H9 (cell line): Measurements from ENCODE around the gene TRAPPC2L. TPM values are rescaled to one million over a fixed set of nuclear protein-coding genes. Genes with fewer than 3 reads are reported as not detected.
A peak's percentile ranks its signal among the peaks of the same experiment; 100 is the strongest.

ENCODE experiments used
- DNase-seq: peaks from one replicate; pipeline ENCODE4 v3.0.0-alpha.2; 2017
- H2AFZ ChIP-seq: one replicate; pipeline ENCODE4 v1.6.1; 2013; ENCODE audit warnings: mild to moderate bottlenecking, low read length, control low read depth, moderate library complexity
- H2AK5ac ChIP-seq: 2 replicates; pipeline ENCODE4 v1.6.1; 2013; ENCODE audit warnings: low read length, control low read depth, mixed read lengths; ENCODE audit not compliant: insufficient read length
- H2BK120ac ChIP-seq: one replicate; pipeline ENCODE4 v1.6.1; 2013; ENCODE audit warnings: low read depth, mild to moderate bottlenecking, low read length, control low read depth, inconsistent platforms; ENCODE audit not compliant: poor library complexity, severe bottlenecking
- H2BK12ac ChIP-seq: 2 replicates; pipeline ENCODE4 v1.6.1; 2013; ENCODE audit warnings: low read length, control low read depth, mixed read lengths, low read depth; ENCODE audit not compliant: insufficient read length
- H2BK15ac ChIP-seq: 2 replicates; pipeline ENCODE4 v1.6.1; 2013; ENCODE audit warnings: low read depth, low read length, control low read depth
- H2BK20ac ChIP-seq: one replicate; pipeline ENCODE4 v1.6.1; 2013; ENCODE audit warnings: low read depth, mild to moderate bottlenecking, low read length, control low read depth, inconsistent platforms; ENCODE audit not compliant: poor library complexity, severe bottlenecking
- H2BK5ac ChIP-seq: 2 replicates; pipeline ENCODE4 v1.6.1; 2013; ENCODE audit warnings: low read length, control low read depth, mixed read lengths; ENCODE audit not compliant: insufficient read length
- H3K14ac ChIP-seq: 2 replicates; pipeline ENCODE4 v1.6.1; 2013; ENCODE audit warnings: low read length, control low read depth; ENCODE audit not compliant: insufficient read depth
- H3K18ac ChIP-seq: 2 replicates; pipeline ENCODE4 v1.6.1; 2013; ENCODE audit warnings: low read depth, mild to moderate bottlenecking, mixed read lengths, low read length, control low read depth; ENCODE audit not compliant: insufficient read length
- H3K23ac ChIP-seq: 2 replicates; pipeline ENCODE4 v1.6.1; 2013; ENCODE audit warnings: low read length, control low read depth, mixed read lengths, low read depth; ENCODE audit not compliant: insufficient read length
- H3K23me2 ChIP-seq: 2 replicates; pipeline ENCODE4 v1.6.1; 2013; ENCODE audit warnings: low read depth, mild to moderate bottlenecking, mixed read lengths, low read length, control low read depth; ENCODE audit not compliant: insufficient read length, poor library complexity, severe bottlenecking
- H3K27ac ChIP-seq: 2 replicates; pipeline ENCODE4 v1.5.1; 2013; ENCODE audit warnings: low read length, control low read depth, mixed read lengths, low read depth; ENCODE audit not compliant: insufficient read length
- H3K27me3 ChIP-seq: 2 replicates; pipeline ENCODE4 v1.6.1; 2013; ENCODE audit warnings: low read length, control low read depth, inconsistent platforms; ENCODE audit not compliant: insufficient read depth
- H3K4ac ChIP-seq: 2 replicates; pipeline ENCODE4 v1.6.1; 2013; ENCODE audit warnings: low read depth, mild to moderate bottlenecking, control low read depth, inconsistent platforms, low read length, moderate library complexity
- H3K4me1 ChIP-seq: 2 replicates; pipeline ENCODE4 v1.6.1; 2013; ENCODE audit warnings: low read length, control low read depth, inconsistent platforms; ENCODE audit not compliant: insufficient read depth
- H3K4me2 ChIP-seq: 2 replicates; pipeline ENCODE4 v1.6.1; 2013; ENCODE audit warnings: low read length, control low read depth, mixed read lengths; ENCODE audit not compliant: insufficient read length, insufficient read depth
- H3K56ac ChIP-seq: 2 replicates; pipeline ENCODE4 v1.6.1; 2013; ENCODE audit warnings: low read depth, mild to moderate bottlenecking, mixed read lengths, low read length, control low read depth; ENCODE audit not compliant: insufficient read length
- H3K79me1 ChIP-seq: 2 replicates; pipeline ENCODE4 v1.6.1; 2013; ENCODE audit warnings: low read depth, mild to moderate bottlenecking, moderate library complexity, low read length, control low read depth, inconsistent platforms; ENCODE audit not compliant: insufficient read depth, poor library complexity, severe bottlenecking
- H3K79me2 ChIP-seq: 2 replicates; pipeline ENCODE4 v1.6.1; 2013; ENCODE audit warnings: low read length, control low read depth, inconsistent platforms; ENCODE audit not compliant: insufficient read depth
- H3K9ac ChIP-seq: 2 replicates; pipeline ENCODE4 v1.6.1; 2013; ENCODE audit warnings: low read length, control low read depth, mixed read lengths; ENCODE audit not compliant: insufficient read length; ENCODE audit errors: extremely low read depth
- H3K9me3 ChIP-seq: one replicate; pipeline ENCODE4 v1.6.1; 2013; ENCODE audit warnings: low read depth, low read length, inconsistent platforms; ENCODE audit not compliant: control insufficient read depth
- H3T11ph ChIP-seq: one replicate; pipeline ENCODE4 v1.6.1; 2013; ENCODE audit warnings: mild to moderate bottlenecking, low read length, control low read depth, inconsistent platforms
- H4K20me1 ChIP-seq: one replicate; pipeline ENCODE4 v1.6.1; 2013; ENCODE audit not compliant: control insufficient read depth, insufficient read length, insufficient read depth
- H4K5ac ChIP-seq: 2 replicates; pipeline ENCODE4 v1.6.1; 2013; ENCODE audit warnings: low read depth, mild to moderate bottlenecking, mixed read lengths, low read length, control low read depth; ENCODE audit not compliant: insufficient read length
- H4K8ac ChIP-seq: replicated peaks from 2 replicates; pipeline ENCODE4 v1.6.1; 2013; ENCODE audit warnings: low read length, control low read depth, mixed read lengths, low read depth; ENCODE audit not compliant: insufficient read length
- H4K91ac ChIP-seq: 2 replicates; pipeline ENCODE4 v1.6.1; 2013; ENCODE audit warnings: low read depth, mild to moderate bottlenecking, moderate library complexity, mixed read lengths, low read length, control low read depth; ENCODE audit not compliant: insufficient read length
- H3K27ac Mint-ChIP-seq, 3 experiments: 2 replicates in 2 of 3; 3 replicates in 1 of 3; pipeline ENCODE4 v1.8.0; 2020 to 2021; ENCODE audit warnings: mixed read lengths in 3 of 3, mild to moderate bottlenecking in 1 of 3, moderate library complexity in 1 of 3
- H3K27me3 Mint-ChIP-seq: 2 replicates; pipeline ENCODE4 v1.8.0; 2021; ENCODE audit warnings: low read depth, mild to moderate bottlenecking, moderate library complexity, mixed read lengths
- H3K36me3 Mint-ChIP-seq, 3 experiments: 2 replicates in 2 of 3; 3 replicates in 1 of 3; pipeline ENCODE4 v1.8.0; 2020 to 2021; ENCODE audit warnings: low read depth in 3 of 3, mixed read lengths in 3 of 3; ENCODE audit not compliant: insufficient read depth in 1 of 3
- H3K4me1 Mint-ChIP-seq, 2 experiments: 2 replicates each; pipeline ENCODE4 v1.8.0; 2020; ENCODE audit warnings: mixed read lengths in 2 of 2
- H3K4me3 Mint-ChIP-seq, 2 experiments: 2 replicates in 1 of 2; 3 replicates in 1 of 2; pipeline ENCODE4 v1.8.0; 2020 to 2021; ENCODE audit warnings: mild to moderate bottlenecking in 2 of 2, mixed read lengths in 2 of 2, moderate library complexity in 1 of 2
- H3K9me3 Mint-ChIP-seq, 2 experiments: 2 replicates in 1 of 2; 3 replicates in 1 of 2; pipeline ENCODE4 v1.8.0; 2020; ENCODE audit warnings: mild to moderate bottlenecking in 2 of 2, mixed read lengths in 2 of 2, moderate library complexity in 1 of 2
- WGBS: extraction: QIAGEN DNeasy Blood & Tissue Kit; methylation state at CpG from one replicate; pipeline ENCODE4 v1.1.7; 2013; ENCODE audit warnings: missing lambda C conversion rate, low lambda C conversion rate, mixed read lengths; ENCODE audit not compliant: insufficient read length; ENCODE audit errors: extremely low coverage; 5-methylcytosine and 5-hydroxymethylcytosine counted together
- total RNA-seq: library from RNA; stranded (reverse); gene quantifications from 2 replicates; pipeline ENCODE4 v1.2.1, GENCODE V29; 2021
- TF ChIP-seq, protein P1 (sequence below): fragments of 200-600 bp; sonication (generic); conservative IDR thresholded peaks from 3 replicates; pipeline ENCODE4 v1.8.0; 2021; ENCODE audit warnings: antibody characterized with exemption, mild to moderate bottlenecking

TRAPPC2L gene
- total RNA-seq, 1 experiment from 2014 or later, result 90.3 TPM

DNA sequence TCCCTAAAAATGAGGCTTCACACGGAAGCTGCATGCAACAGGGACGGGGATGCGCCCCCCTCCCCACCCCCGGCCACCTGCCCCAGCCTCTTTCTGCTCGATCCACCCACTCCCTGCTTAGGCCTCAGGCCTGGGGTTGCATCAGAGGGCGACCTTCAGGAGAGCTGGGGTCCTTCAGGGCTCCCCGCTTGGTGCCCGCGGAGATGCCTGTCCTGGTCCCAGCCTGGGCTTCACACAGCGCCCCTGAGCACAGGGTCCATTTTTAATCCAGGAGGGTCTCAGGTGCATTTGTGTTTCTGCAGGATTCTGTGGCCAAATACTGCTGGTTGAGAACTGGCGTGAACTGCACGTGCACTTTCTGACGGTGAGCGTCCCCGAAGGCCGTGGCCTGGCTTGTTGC lies 37.8 kb upstream of the TRAPPC2L start:
- H3K4ac ChIP-seq, result no peak overlapping the region
- no peak overlapping the region for H3K27ac ChIP-seq
- H2BK5ac ChIP-seq, result no peak overlapping the region
- DNase-seq, result no peak
- H2AK5ac ChIP-seq, result no peak overlapping the region
- H2AFZ ChIP-seq, result no peak overlapping the region
- H4K8ac ChIP-seq, result no peak overlapping the region
- H2BK120ac ChIP-seq, result no peak overlapping the region
- H3K9me3 ChIP-seq, result no peaks in the 10 kb centered on the region
- H3K4me1 ChIP-seq, result no peaks in the 10 kb centered on the region
- no peak overlapping the region for H3K4me3 Mint-ChIP-seq
- no peak overlapping the region for H2BK15ac ChIP-seq
- H3K9ac ChIP-seq, result no peak overlapping the region
- TF ChIP-seq, protein P1, sequence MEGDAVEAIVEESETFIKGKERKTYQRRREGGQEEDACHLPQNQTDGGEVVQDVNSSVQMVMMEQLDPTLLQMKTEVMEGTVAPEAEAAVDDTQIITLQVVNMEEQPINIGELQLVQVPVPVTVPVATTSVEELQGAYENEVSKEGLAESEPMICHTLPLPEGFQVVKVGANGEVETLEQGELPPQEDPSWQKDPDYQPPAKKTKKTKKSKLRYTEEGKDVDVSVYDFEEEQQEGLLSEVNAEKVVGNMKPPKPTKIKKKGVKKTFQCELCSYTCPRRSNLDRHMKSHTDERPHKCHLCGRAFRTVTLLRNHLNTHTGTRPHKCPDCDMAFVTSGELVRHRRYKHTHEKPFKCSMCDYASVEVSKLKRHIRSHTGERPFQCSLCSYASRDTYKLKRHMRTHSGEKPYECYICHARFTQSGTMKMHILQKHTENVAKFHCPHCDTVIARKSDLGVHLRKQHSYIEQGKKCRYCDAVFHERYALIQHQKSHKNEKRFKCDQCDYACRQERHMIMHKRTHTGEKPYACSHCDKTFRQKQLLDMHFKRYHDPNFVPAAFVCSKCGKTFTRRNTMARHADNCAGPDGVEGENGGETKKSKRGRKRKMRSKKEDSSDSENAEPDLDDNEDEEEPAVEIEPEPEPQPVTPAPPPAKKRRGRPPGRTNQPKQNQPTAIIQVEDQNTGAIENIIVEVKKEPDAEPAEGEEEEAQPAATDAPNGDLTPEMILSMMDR, result no peak
- no peaks in the 10 kb centered on the region for H3K4me1 Mint-ChIP-seq
- no peak overlapping the region for H3K56ac ChIP-seq
- no CpG with 5 or more reads among the region's 16 CpGs for WGBS
- H4K5ac ChIP-seq, result no peak overlapping the region
- H3K36me3 Mint-ChIP-seq, result peaks cover 1 to 8% (median 6%) of the 10 kb centered on the region in 3 experiments; a peak in 3 of 7 replicates
- no peaks in the 10 kb centered on the region for H3K79me1 ChIP-seq
- no peaks in the 10 kb centered on the region for H3K27me3 ChIP-seq
- no peak overlapping the region for H3T11ph ChIP-seq
- no peak overlapping the region for H3K18ac ChIP-seq
- H3K14ac ChIP-seq, result no peak overlapping the region
- H3K9me3 Mint-ChIP-seq, result no peaks in the 10 kb centered on the region
- no peak overlapping the region for H3K23ac ChIP-seq
- no peaks in the 10 kb centered on the region for H3K23me2 ChIP-seq
- no peak overlapping the region for H2BK20ac ChIP-seq
- peak overlapping the region in 1 of 3 experiments; percentile 32; a peak in 1 of 7 replicates for H3K27ac Mint-ChIP-seq
- H3K79me2 ChIP-seq, result no peaks in the 10 kb centered on the region
- H3K27me3 Mint-ChIP-seq, result no peaks in the 10 kb centered on the region
- H2BK12ac ChIP-seq, result no peak overlapping the region
- no peak overlapping the region for H4K91ac ChIP-seq
- H4K20me1 ChIP-seq, result no peaks in the 10 kb centered on the region
- H3K4me2 ChIP-seq, result no peak overlapping the region
